ENCODE data around the gene MCF2L2. TPM values are rescaled to one million over a fixed set of nuclear protein-coding genes. Genes with fewer than 3 reads are reported as not detected.
A peak's percentile ranks its signal among the peaks of the same experiment; 100 is the strongest.

Gene MCF2L2
- total and polyA plus RNA-seq, 2 experiments from 2014 or later = 6.7 to 14.6 TPM

GRCh38 chr3:183339461-183340086 is 88.8 kb downstream of the MCF2L2 start:
- H3K4me2 ChIP-seq = no peak overlapping the region
- no peaks in the 10 kb centered on the region; the same call in 1 of the 2 replicates for H3K79me2 ChIP-seq (replicated peaks; ENCODE audit: insufficient read depth)
- Mint-ChIP-seq H3K27me3 (ENCODE audit: insufficient read depth, low read depth, poor library complexity) (no peaks in the 10 kb centered on the region), H3K4me1 (no peaks in the 10 kb centered on the region), H3K36me3 (ENCODE audit: low read depth) (peaks cover 2% of the 10 kb centered on the region; the same call in 1 of the 3 replicates), H3K9me3 (no peaks in the 10 kb centered on the region), H3K27ac (no peak overlapping the region), H3K4me3 (no peak overlapping the region)
- no peak overlapping the region for H3K27ac ChIP-seq (ENCODE audit: low read depth)
- H3K4me1 ChIP-seq (ENCODE audit: insufficient read depth) = no peaks in the 10 kb centered on the region
- no peaks in the 10 kb centered on the region for H4K20me1 ChIP-seq (replicated peaks; ENCODE audit: insufficient read depth)
- no peaks in the 10 kb centered on the region for H3K27me3 ChIP-seq (ENCODE audit: insufficient read depth)
- no peak overlapping the region for H2AFZ ChIP-seq
- H3F3A ChIP-seq (replicated peaks; ENCODE audit: low read depth) = no peaks in the 10 kb centered on the region
- H3K4me3 ChIP-seq = no peak overlapping the region
- no peaks in the 10 kb centered on the region for H3K9me2 ChIP-seq (ENCODE audit: insufficient read depth)
- ATAC-seq (no peak), DNase-seq (ENCODE audit: low spot score) (no peak)
- TF ChIP-seq ZNF331 (CRISPR knock-in tag; IDR thresholded peaks at IDR 0.05; ENCODE audit: low read depth) (no peak), EZH2 (IDR thresholded peaks at IDR 0.05; ENCODE audit: low read depth, unreplicated experiment) (no peak)
- H3K36me3 ChIP-seq (ENCODE audit: insufficient read depth) = no peaks in the 10 kb centered on the region; the same call in 1 of the 2 replicates

DNA sequence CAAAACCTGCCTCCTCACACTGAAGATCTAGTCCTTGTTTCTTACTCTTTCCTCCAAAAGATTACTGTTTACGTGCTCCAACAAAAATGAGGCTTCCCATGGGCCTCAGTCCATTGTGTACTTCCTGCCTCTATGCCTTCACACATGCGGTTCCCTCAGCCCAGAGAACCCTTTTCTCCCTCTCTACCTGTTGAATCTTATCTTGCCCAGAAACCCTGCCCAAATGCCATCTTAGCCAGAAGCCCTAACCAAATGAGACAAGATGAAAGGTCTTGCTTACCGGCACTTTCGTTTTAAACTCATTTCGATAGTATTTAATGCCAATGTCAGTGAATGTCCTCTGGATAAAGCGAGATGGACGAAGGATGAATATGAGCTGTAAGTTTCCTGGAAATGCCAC is 89.9 kb downstream of the MCF2L2 start:
- no peaks in the 10 kb centered on the region for H3K9me2 ChIP-seq (ENCODE audit: insufficient read depth)
- Mint-ChIP-seq H3K27me3 (ENCODE audit: insufficient read depth, low read depth, poor library complexity) (no peaks in the 10 kb centered on the region), H3K9me3 (no peaks in the 10 kb centered on the region), H3K27ac (peak overlapping the region; percentile 67), H3K4me3 (no peak overlapping the region), H3K4me1 (no peaks in the 10 kb centered on the region; the same call in 2 of the 3 replicates), H3K36me3 (ENCODE audit: low read depth) (0 out of 3 replicates have a peak, but pooled peaks cover 2% of the 10 kb centered on the region)
- no peak overlapping the region for H3K4me2 ChIP-seq
- no peaks in the 10 kb centered on the region; the same call in 1 of the 2 replicates for H3K36me3 ChIP-seq (ENCODE audit: insufficient read depth)
- ATAC-seq = no peak
- H2AFZ ChIP-seq = no peak overlapping the region
- H3K27ac ChIP-seq (ENCODE audit: low read depth) = no peak overlapping the region
- H3K4me1 ChIP-seq (ENCODE audit: insufficient read depth) = no peaks in the 10 kb centered on the region
- DNase-seq (ENCODE audit: low spot score) = no peak
- no peaks in the 10 kb centered on the region for H3F3A ChIP-seq (replicated peaks; ENCODE audit: low read depth)
- no peaks in the 10 kb centered on the region for H4K20me1 ChIP-seq (replicated peaks; ENCODE audit: insufficient read depth)
- no peaks in the 10 kb centered on the region for H3K27me3 ChIP-seq (ENCODE audit: insufficient read depth)
- H3K4me3 ChIP-seq = no peak overlapping the region
- no peak for TF ChIP-seq STAT1 (IDR thresholded peaks at IDR 0.05; ENCODE audit: unreplicated experiment)
- TF ChIP-seq ZNF114 (CRISPR knock-in tag; IDR thresholded peaks at IDR 0.05) = no peak
- TF ChIP-seq NANOG (IDR thresholded peaks at IDR 0.05; ENCODE audit: borderline replicate concordance) = no peak
- no peak for TF ChIP-seq ETS1 (IDR thresholded peaks at IDR 0.05)
- no peaks in the 10 kb centered on the region for H3K79me2 ChIP-seq (replicated peaks; ENCODE audit: insufficient read depth)

- Mint-ChIP-seq H3K9me3 (no peaks in the 10 kb centered on the region), H3K4me3 (no peak overlapping the region), H3K4me1 (peaks cover 25% of the 10 kb centered on the region), H3K27ac (no peak overlapping the region), H3K27me3 (ENCODE audit: insufficient read depth, low read depth, poor library complexity) (peaks cover 8% of the 10 kb centered on the region), H3K36me3 (ENCODE audit: low read depth) (no peaks in the 10 kb centered on the region)
- H4K20me1 ChIP-seq (replicated peaks; ENCODE audit: insufficient read depth) = no peaks in the 10 kb centered on the region
- H3K36me3 ChIP-seq (ENCODE audit: insufficient read depth) = no peaks in the 10 kb centered on the region; the same call in 1 of the 2 replicates
- no peaks in the 10 kb centered on the region for H3K9me2 ChIP-seq (ENCODE audit: insufficient read depth)
- H3K4me1 ChIP-seq (ENCODE audit: insufficient read depth) = peaks cover 27% of the 10 kb centered on the region
- no peak overlapping the region for H3K27ac ChIP-seq (ENCODE audit: low read depth)
- H3K4me3 ChIP-seq = no peak overlapping the region
- H2AFZ ChIP-seq = no peak overlapping the region
- no peaks in the 10 kb centered on the region; the same call in 1 of the 2 replicates for H3F3A ChIP-seq (replicated peaks; ENCODE audit: low read depth)
- no peaks in the 10 kb centered on the region for H3K79me2 ChIP-seq (replicated peaks; ENCODE audit: insufficient read depth)
- no peak overlapping the region for H3K4me2 ChIP-seq
- no peak for ATAC-seq
- H3K27me3 ChIP-seq (ENCODE audit: insufficient read depth) = no peaks in the 10 kb centered on the region
- no peak for DNase-seq (ENCODE audit: low spot score)
- no peak for TF ChIP-seq ETS1 (IDR thresholded peaks at IDR 0.05)
- TF ChIP-seq STAT1 (IDR thresholded peaks at IDR 0.05; ENCODE audit: unreplicated experiment) = no peak
- no peak for TF ChIP-seq EZH2phosphoT487 (IDR thresholded peaks at IDR 0.05; ENCODE audit: unreplicated experiment)
- no peak for TF ChIP-seq ZNF462 (CRISPR knock-in tag; IDR thresholded peaks at IDR 0.05)
Measured at GRCh38 chr3:183332487-183332886, 95.9 kb downstream of the MCF2L2 start.

All from GM23338 (cell line).